ENCODE measurements around the gene COMMD9. TPM values are rescaled to one million over a fixed set of nuclear protein-coding genes. Genes with fewer than 3 reads are reported as not detected.

The COMMD9 gene
- total and polyA plus RNA-seq, 2 experiments from 2014 or later, result 22.4 to 44.1 TPM

- Histone ChIP-seq H3F3A (replicated peaks; ENCODE audit: low read depth) (no peaks in the 10 kb centered on the region), H4K20me1 (replicated peaks; ENCODE audit: insufficient read depth) (no peaks in the 10 kb centered on the region), H3K36me3 (ENCODE audit: insufficient read depth) (no peaks in the 10 kb centered on the region), H3K9me2 (ENCODE audit: insufficient read depth) (no peaks in the 10 kb centered on the region), H3K4me2 (no peak overlapping the region), H2AFZ (no peak overlapping the region), H3K4me1 (ENCODE audit: insufficient read depth) (no peaks in the 10 kb centered on the region), H3K27ac (ENCODE audit: low read depth) (no peak overlapping the region), H3K27me3 (ENCODE audit: insufficient read depth) (no peaks in the 10 kb centered on the region), H3K4me3 (no peak overlapping the region), H3K79me2 (replicated peaks; ENCODE audit: insufficient read depth) (no peaks in the 10 kb centered on the region)
- H3K4me3 Mint-ChIP-seq, result no peak overlapping the region
- no peaks in the 10 kb centered on the region for H3K9me3 Mint-ChIP-seq
- no peaks in the 10 kb centered on the region; the same call in 2 of the 3 replicates for H3K36me3 Mint-ChIP-seq (ENCODE audit: low read depth)
- DNase-seq (ENCODE audit: low spot score), result no peak
- H3K4me1 Mint-ChIP-seq, result peaks cover 13% of the 10 kb centered on the region; the same call in 2 of the 3 replicates
- no peak for TF ChIP-seq EZH2phosphoT487 (IDR thresholded peaks at IDR 0.05; ENCODE audit: unreplicated experiment)
- TF ChIP-seq, protein P1, sequence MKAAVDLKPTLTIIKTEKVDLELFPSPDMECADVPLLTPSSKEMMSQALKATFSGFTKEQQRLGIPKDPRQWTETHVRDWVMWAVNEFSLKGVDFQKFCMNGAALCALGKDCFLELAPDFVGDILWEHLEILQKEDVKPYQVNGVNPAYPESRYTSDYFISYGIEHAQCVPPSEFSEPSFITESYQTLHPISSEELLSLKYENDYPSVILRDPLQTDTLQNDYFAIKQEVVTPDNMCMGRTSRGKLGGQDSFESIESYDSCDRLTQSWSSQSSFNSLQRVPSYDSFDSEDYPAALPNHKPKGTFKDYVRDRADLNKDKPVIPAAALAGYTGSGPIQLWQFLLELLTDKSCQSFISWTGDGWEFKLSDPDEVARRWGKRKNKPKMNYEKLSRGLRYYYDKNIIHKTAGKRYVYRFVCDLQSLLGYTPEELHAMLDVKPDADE (IDR thresholded peaks at IDR 0.05), result no peak
- TF ChIP-seq CREB1 (CRISPR knock-in tag; IDR thresholded peaks at IDR 0.05; ENCODE audit: low read depth), result no peak
- TF ChIP-seq ZNF462 (CRISPR knock-in tag; IDR thresholded peaks at IDR 0.05), result no peak
- TF ChIP-seq ZNF331 (CRISPR knock-in tag; IDR thresholded peaks at IDR 0.05; ENCODE audit: low read depth), result no peak
- no peak for TF ChIP-seq STAT1 (IDR thresholded peaks at IDR 0.05; ENCODE audit: unreplicated experiment)
- TF ChIP-seq NANOG (IDR thresholded peaks at IDR 0.05; ENCODE audit: borderline replicate concordance), result no peak
- TF ChIP-seq EZH2 (IDR thresholded peaks at IDR 0.05; ENCODE audit: low read depth, unreplicated experiment), result no peak
- no peak for TF ChIP-seq JUNB (IDR thresholded peaks at IDR 0.05; ENCODE audit: unreplicated experiment)
- no peak for TF ChIP-seq ZNF114 (CRISPR knock-in tag; IDR thresholded peaks at IDR 0.05)
- no peak for TF ChIP-seq POLR2AphosphoS5 (IDR thresholded peaks at IDR 0.05; ENCODE audit: low read depth)
- TF ChIP-seq, protein P2, sequence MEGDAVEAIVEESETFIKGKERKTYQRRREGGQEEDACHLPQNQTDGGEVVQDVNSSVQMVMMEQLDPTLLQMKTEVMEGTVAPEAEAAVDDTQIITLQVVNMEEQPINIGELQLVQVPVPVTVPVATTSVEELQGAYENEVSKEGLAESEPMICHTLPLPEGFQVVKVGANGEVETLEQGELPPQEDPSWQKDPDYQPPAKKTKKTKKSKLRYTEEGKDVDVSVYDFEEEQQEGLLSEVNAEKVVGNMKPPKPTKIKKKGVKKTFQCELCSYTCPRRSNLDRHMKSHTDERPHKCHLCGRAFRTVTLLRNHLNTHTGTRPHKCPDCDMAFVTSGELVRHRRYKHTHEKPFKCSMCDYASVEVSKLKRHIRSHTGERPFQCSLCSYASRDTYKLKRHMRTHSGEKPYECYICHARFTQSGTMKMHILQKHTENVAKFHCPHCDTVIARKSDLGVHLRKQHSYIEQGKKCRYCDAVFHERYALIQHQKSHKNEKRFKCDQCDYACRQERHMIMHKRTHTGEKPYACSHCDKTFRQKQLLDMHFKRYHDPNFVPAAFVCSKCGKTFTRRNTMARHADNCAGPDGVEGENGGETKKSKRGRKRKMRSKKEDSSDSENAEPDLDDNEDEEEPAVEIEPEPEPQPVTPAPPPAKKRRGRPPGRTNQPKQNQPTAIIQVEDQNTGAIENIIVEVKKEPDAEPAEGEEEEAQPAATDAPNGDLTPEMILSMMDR (conservative IDR thresholded peaks at IDR 0.05; ENCODE audit: low read depth in 2 of 2), result no peak
- TF ChIP-seq, protein P3, sequence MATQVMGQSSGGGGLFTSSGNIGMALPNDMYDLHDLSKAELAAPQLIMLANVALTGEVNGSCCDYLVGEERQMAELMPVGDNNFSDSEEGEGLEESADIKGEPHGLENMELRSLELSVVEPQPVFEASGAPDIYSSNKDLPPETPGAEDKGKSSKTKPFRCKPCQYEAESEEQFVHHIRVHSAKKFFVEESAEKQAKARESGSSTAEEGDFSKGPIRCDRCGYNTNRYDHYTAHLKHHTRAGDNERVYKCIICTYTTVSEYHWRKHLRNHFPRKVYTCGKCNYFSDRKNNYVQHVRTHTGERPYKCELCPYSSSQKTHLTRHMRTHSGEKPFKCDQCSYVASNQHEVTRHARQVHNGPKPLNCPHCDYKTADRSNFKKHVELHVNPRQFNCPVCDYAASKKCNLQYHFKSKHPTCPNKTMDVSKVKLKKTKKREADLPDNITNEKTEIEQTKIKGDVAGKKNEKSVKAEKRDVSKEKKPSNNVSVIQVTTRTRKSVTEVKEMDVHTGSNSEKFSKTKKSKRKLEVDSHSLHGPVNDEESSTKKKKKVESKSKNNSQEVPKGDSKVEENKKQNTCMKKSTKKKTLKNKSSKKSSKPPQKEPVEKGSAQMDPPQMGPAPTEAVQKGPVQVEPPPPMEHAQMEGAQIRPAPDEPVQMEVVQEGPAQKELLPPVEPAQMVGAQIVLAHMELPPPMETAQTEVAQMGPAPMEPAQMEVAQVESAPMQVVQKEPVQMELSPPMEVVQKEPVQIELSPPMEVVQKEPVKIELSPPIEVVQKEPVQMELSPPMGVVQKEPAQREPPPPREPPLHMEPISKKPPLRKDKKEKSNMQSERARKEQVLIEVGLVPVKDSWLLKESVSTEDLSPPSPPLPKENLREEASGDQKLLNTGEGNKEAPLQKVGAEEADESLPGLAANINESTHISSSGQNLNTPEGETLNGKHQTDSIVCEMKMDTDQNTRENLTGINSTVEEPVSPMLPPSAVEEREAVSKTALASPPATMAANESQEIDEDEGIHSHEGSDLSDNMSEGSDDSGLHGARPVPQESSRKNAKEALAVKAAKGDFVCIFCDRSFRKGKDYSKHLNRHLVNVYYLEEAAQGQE (IDR thresholded peaks at IDR 0.05; ENCODE audit: unreplicated experiment), result no peak
- H3K27ac Mint-ChIP-seq, result no peak overlapping the region
- ATAC-seq, result no peak
- H3K27me3 Mint-ChIP-seq (ENCODE audit: insufficient read depth, low read depth, poor library complexity), result peaks cover 9% of the 10 kb centered on the region
Observed at GRCh38 chr11:36264973-36265344, 24.3 kb downstream of the COMMD9 start.

All from GM23338 (cell line).